ENCODE data around the gene GKN1. TPM values are rescaled to one million over a fixed set of nuclear protein-coding genes. Genes with fewer than 3 reads are reported as not detected.
"Not testable (repeated sequence)": the region's sequence is repeated elsewhere in the genome, so short reads cannot be mapped to it uniquely, and the experiment has no call there.

GKN1 gene
- total and polyA plus RNA-seq, 2 donors, result 1.4 to 11.5 TPM

DNA sequence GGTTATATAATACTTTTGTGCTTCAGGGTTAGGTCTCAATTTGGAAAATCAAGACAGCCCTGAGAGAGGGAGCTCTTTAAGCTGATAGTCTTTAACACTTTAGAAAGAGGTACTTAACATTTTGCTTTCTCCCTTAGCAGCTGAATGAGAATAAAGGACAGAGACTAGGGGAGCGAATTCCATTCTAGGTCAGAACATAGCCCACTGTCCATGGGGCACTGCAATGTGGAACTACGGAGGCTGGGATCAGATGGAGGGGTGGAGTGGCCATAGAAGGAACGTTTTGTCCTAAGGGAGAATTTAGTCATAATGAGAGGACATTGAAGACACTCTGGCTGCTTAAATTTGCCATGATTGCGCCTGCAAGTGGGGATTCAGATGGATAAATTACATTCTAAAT is 22.5 kb upstream of the GKN1 start:
- Histone ChIP-seq H3K27ac (ENCODE audit: low read depth in 1 of 2, low read length in 1 of 2) (no peak overlapping the region), H3K4me1 (ENCODE audit: control insufficient read depth in 2 of 2, insufficient read depth in 2 of 2, low read length in 2 of 2) (no peaks in the 10 kb centered on the region), H3K4me3 (ENCODE audit: low read length in 2 of 2) (no peak overlapping the region), H3K27me3 (ENCODE audit: control insufficient read depth in 2 of 2, insufficient read depth in 1 of 2, low read length in 1 of 2) (no peaks in the 10 kb centered on the region), H3K36me3 (ENCODE audit: control insufficient read depth in 2 of 2, insufficient read depth in 2 of 2, low read length in 1 of 2) (no peaks in the 10 kb centered on the region), H3K9me3 (ENCODE audit: control insufficient read depth in 2 of 2, insufficient read depth in 1 of 2, low read length in 1 of 2) (no peaks in the 10 kb centered on the region)
- DNase-seq (ENCODE audit: low read depth in 6 of 9, low spot score in 9 of 9), result no peak
- WGBS, result 97% methylated on average over 4 of the region's 4 CpGs

DNA sequence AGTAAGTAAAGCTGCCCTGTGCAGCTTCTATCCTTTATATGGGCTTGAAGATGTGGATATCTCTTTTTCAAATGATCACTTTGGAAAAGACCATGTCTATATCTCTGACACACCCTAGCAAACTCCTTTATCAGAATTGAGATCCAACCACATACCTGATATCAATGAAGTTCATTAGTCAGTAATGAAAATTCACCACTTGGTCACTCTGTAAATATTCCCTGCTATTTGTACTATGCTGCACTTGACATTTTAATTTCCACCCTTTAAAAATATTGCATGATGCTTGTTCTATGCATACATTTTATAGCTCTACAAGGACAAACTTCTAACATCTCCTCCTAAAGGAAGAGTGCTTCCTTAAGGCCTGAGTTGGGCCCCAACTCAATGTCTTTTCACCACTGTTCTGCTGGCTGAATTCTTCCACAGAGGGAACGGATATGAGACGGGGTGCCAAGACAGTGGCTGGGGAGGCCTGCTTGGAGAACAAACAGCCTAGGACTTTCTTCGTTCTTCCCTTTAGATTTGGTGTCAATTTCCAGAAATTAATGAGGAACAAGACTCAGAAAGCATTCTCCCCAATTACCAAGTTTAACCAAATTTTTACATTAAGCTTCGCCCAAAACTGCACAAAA is 21.4 kb upstream of the GKN1 start, which contains the start of gene GKN2:
TSS of gene GKN2 (minus strand) at position 7 of the 635 bp plus-strand sequence. CDS start 32 bp downstream, outside the sequence.
- Histone ChIP-seq H3K4me1 (ENCODE audit: control insufficient read depth in 2 of 2, insufficient read depth in 2 of 2, low read length in 2 of 2) (no peaks in the 10 kb centered on the region), H3K9me3 (ENCODE audit: control insufficient read depth in 2 of 2, insufficient read depth in 1 of 2, low read length in 1 of 2) (no peaks in the 10 kb centered on the region), H3K4me3 (ENCODE audit: low read length in 2 of 2) (no peak within 1 kb of the TSS), H3K27ac (ENCODE audit: low read depth in 1 of 2, low read length in 1 of 2) (no peak within 1 kb of the TSS), H3K27me3 (ENCODE audit: control insufficient read depth in 2 of 2, insufficient read depth in 1 of 2, low read length in 1 of 2) (no peaks in the 10 kb centered on the region), H3K36me3 (ENCODE audit: control insufficient read depth in 2 of 2, insufficient read depth in 2 of 2, low read length in 1 of 2) (no peaks in the 10 kb centered on the region)
- 96% methylated on average over 4 of the region's 4 CpGs for WGBS
- DNase-seq (ENCODE audit: low read depth in 6 of 9, low spot score in 9 of 9), result no peak

DNA sequence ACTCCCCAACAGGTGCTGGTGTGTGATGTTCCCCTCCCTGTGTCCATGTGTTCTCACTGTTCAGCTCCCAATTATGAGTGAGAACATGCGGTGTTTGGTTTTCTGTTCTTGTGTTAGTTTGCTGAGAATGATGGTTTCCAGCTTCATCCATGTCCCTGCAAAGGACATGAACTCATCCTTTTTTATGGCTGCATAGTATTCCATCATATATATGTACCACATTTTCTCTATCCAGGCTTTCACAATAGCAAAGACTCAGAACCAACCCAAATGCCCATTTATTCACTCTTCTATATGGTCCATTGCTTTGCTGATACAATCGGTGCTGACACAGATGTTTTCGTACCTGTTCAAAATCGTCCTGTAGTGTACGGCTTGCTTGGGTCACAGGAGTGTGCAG is 19.0 kb upstream of the GKN1 start:
- H3K4me3 ChIP-seq (ENCODE audit: low read length in 2 of 2); DNase-seq (ENCODE audit: low read depth in 6 of 9, low spot score in 9 of 9); H3K27me3 ChIP-seq (ENCODE audit: control insufficient read depth in 2 of 2, insufficient read depth in 1 of 2, low read length in 1 of 2); H3K4me1 ChIP-seq (ENCODE audit: control insufficient read depth in 2 of 2, insufficient read depth in 2 of 2, low read length in 2 of 2); H3K36me3 ChIP-seq (ENCODE audit: control insufficient read depth in 2 of 2, insufficient read depth in 2 of 2, low read length in 1 of 2); H3K9me3 ChIP-seq (ENCODE audit: control insufficient read depth in 2 of 2, insufficient read depth in 1 of 2, low read length in 1 of 2); H3K27ac ChIP-seq (ENCODE audit: low read depth in 1 of 2, low read length in 1 of 2): not testable (repeated sequence)
- WGBS, result over 99% methylated on average over 5 of the region's 5 CpGs

DNA sequence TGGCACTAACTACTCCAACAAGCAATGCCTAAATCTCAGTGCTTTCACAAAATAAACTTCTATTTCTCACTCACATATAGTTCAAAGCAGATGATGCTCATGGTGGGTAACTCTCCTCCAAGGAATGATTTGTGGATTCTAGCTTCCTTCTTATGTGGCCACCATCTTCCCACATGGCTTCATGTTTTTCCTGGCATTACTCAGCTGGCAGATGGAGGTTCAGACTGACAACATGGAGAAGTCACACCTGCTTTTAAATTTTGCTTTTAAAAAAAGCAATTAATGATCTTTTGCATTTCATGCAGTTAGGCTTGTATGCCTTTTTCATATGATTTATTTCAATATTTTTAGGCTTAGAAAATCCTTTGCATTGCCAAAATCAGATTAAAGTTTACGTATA is 15.4 kb upstream of the GKN1 start:
- no peaks in the 10 kb centered on the region for H3K4me1 ChIP-seq (ENCODE audit: control insufficient read depth in 2 of 2, insufficient read depth in 2 of 2, low read length in 2 of 2)
- 98% methylated on average over 1 of the region's 1 CpG for WGBS

DNA sequence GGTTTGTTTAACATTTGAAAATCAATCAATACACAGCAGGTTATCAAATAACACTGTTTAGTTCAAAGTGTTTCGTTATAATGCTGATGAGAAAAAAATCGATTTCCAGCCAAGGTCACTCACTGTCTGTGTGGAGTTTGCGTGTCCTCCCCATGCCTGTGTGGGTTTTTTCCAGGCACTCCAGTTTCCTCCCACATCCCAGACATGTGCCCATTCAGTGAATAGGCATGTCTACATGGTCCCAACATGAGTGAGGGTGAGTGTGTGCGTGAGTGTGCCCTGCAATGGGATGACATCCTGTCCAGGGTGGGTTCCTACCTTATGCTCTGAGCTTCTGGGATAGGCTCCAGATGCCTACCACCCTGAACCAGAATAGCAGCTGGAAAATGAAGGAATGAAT is 13.1 kb upstream of the GKN1 start:
- DNase-seq (ENCODE audit: low read depth in 6 of 9, low spot score in 9 of 9), result no peak
- no peaks in the 10 kb centered on the region for H3K36me3 ChIP-seq (ENCODE audit: control insufficient read depth in 2 of 2, insufficient read depth in 2 of 2, low read length in 1 of 2)
- 97% methylated on average over 4 of the region's 4 CpGs for WGBS

More for the DNA sequence above, 15.4 kb upstream of the GKN1 start:
- no peaks in the 10 kb centered on the region for H3K27me3 ChIP-seq (ENCODE audit: control insufficient read depth in 2 of 2, insufficient read depth in 1 of 2, low read length in 1 of 2)
- DNase-seq (ENCODE audit: low read depth in 6 of 9, low spot score in 9 of 9), result no peak
- no peak overlapping the region for H3K27ac ChIP-seq (ENCODE audit: low read depth in 1 of 2, low read length in 1 of 2)
- H3K9me3 ChIP-seq (ENCODE audit: control insufficient read depth in 2 of 2, insufficient read depth in 1 of 2, low read length in 1 of 2), result no peaks in the 10 kb centered on the region
- no peak overlapping the region for H3K4me3 ChIP-seq (ENCODE audit: low read length in 2 of 2)
- no peaks in the 10 kb centered on the region for H3K36me3 ChIP-seq (ENCODE audit: control insufficient read depth in 2 of 2, insufficient read depth in 2 of 2, low read length in 1 of 2)

DNA sequence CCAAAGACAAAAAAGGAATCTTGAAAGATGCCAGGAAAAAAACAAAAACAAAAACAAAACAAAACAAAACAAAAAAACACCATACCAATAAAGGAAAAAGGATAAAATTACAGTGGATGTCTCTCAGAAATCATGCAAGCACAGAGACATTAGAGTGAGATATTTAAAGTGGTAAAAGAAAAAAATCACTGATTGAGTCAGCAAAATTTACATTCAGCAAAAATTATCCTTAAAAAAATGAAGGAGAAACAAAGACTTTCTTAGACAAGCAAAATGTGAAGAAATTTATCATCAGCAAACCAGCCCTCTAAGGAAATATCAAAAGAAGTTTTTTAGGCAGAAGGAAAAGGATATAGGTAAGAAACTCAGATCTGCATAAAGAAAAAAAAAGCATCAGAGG is 10.2 kb upstream of the GKN1 start:
- no peaks in the 10 kb centered on the region for H3K9me3 ChIP-seq (ENCODE audit: control insufficient read depth in 2 of 2, insufficient read depth in 1 of 2, low read length in 1 of 2)
- H3K4me1 ChIP-seq (ENCODE audit: control insufficient read depth in 2 of 2, insufficient read depth in 2 of 2, low read length in 2 of 2), result no peaks in the 10 kb centered on the region
- H3K27me3 ChIP-seq (ENCODE audit: control insufficient read depth in 2 of 2, insufficient read depth in 1 of 2, low read length in 1 of 2), result no peaks in the 10 kb centered on the region
- H3K4me3 ChIP-seq (ENCODE audit: low read length in 2 of 2), result no peak overlapping the region
- DNase-seq (ENCODE audit: low read depth in 6 of 9, low spot score in 9 of 9), result no peak
- H3K36me3 ChIP-seq (ENCODE audit: control insufficient read depth in 2 of 2, insufficient read depth in 2 of 2, low read length in 1 of 2), result no peaks in the 10 kb centered on the region
- no peak overlapping the region for H3K27ac ChIP-seq (ENCODE audit: low read depth in 1 of 2, low read length in 1 of 2)

More for the DNA sequence above, 13.1 kb upstream of the GKN1 start:
- H3K4me1 ChIP-seq (ENCODE audit: control insufficient read depth in 2 of 2, insufficient read depth in 2 of 2, low read length in 2 of 2), result no peaks in the 10 kb centered on the region
- H3K27ac ChIP-seq (ENCODE audit: low read depth in 1 of 2, low read length in 1 of 2), result no peak overlapping the region
- H3K27me3 ChIP-seq (ENCODE audit: control insufficient read depth in 2 of 2, insufficient read depth in 1 of 2, low read length in 1 of 2), result no peaks in the 10 kb centered on the region
- H3K4me3 ChIP-seq (ENCODE audit: low read length in 2 of 2), result no peak overlapping the region
- no peaks in the 10 kb centered on the region for H3K9me3 ChIP-seq (ENCODE audit: control insufficient read depth in 2 of 2, insufficient read depth in 1 of 2, low read length in 1 of 2)

DNA sequence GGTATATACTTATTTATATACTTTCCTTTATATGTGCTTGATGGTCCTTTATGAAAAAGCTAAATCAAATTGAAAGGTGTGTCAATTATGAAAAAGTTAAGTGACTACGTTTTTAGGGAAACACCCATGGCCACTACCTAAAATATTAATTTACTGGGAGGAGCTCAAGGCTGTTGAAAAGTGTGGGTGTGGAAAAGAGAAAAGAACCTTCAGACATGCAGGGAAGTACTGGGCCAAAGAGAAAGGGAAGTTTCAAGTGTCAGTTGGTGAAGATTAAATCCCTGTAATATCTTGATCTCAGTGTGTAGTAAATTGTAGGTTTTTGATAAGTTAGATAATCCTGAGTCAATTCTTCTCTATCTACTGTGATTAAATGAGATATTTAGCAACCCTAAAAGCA is 6.2 kb upstream of the GKN1 start:
- WGBS, result 91% methylated on average over 1 of the region's 1 CpG

DNA sequence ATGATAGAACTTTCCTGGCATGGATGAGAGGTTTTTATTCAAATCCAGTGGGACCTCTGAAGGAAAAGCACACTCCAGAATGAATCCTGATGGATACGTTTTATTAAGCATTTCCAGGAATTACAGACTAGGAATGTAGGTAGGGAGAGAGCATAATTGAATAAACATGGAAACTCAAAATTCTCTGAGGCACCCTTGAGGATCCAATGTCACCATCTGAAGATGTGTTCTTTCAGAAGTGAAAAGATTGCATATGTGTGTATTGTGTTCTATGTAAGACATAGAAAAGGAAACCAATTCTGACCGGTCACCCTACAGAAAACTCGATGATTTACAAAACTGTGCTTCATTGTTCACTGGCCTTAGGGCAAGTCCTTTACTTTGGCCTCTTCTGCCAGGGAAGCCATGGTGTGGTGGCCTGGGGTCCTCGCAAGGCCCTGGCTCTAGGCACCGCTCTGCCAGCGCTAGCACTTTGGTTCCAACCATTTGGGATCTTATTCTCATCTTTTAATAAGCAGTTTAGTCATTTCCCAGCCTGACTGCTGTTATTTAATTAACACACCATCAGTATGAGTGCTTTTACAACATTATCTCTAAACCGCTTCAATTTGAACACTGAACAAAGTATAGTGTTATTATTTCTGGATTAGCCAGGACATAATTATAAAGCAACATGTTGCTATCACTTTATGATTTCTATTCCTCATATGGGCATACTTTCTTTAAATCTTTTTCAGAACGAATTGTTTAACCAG is 4.5 kb upstream of the GKN1 start:
- no peaks in the 10 kb centered on the region for H3K4me1 ChIP-seq (ENCODE audit: control insufficient read depth in 2 of 2, insufficient read depth in 2 of 2, low read length in 2 of 2)
- DNase-seq (ENCODE audit: low read depth in 6 of 9, low spot score in 9 of 9), result no peak
- WGBS, result 88% methylated on average over 8 of the region's 8 CpGs
- H3K27me3 ChIP-seq (ENCODE audit: control insufficient read depth in 2 of 2, insufficient read depth in 1 of 2, low read length in 1 of 2), result no peaks in the 10 kb centered on the region
- no peak overlapping the region for H3K27ac ChIP-seq (ENCODE audit: low read depth in 1 of 2, low read length in 1 of 2)
- no peaks in the 10 kb centered on the region for H3K9me3 ChIP-seq (ENCODE audit: control insufficient read depth in 2 of 2, insufficient read depth in 1 of 2, low read length in 1 of 2)
- no peaks in the 10 kb centered on the region for H3K36me3 ChIP-seq (ENCODE audit: control insufficient read depth in 2 of 2, insufficient read depth in 2 of 2, low read length in 1 of 2)
- H3K4me3 ChIP-seq (ENCODE audit: low read length in 2 of 2), result no peak overlapping the region

More for the DNA sequence above, 6.2 kb upstream of the GKN1 start:
- no peaks in the 10 kb centered on the region for H3K27me3 ChIP-seq (ENCODE audit: control insufficient read depth in 2 of 2, insufficient read depth in 1 of 2, low read length in 1 of 2)
- H3K36me3 ChIP-seq (ENCODE audit: control insufficient read depth in 2 of 2, insufficient read depth in 2 of 2, low read length in 1 of 2), result no peaks in the 10 kb centered on the region
- no peaks in the 10 kb centered on the region for H3K9me3 ChIP-seq (ENCODE audit: control insufficient read depth in 2 of 2, insufficient read depth in 1 of 2, low read length in 1 of 2)
- H3K4me1 ChIP-seq (ENCODE audit: control insufficient read depth in 2 of 2, insufficient read depth in 2 of 2, low read length in 2 of 2), result no peaks in the 10 kb centered on the region
- no peak for DNase-seq (ENCODE audit: low read depth in 6 of 9, low spot score in 9 of 9)
- no peak overlapping the region for H3K27ac ChIP-seq (ENCODE audit: low read depth in 1 of 2, low read length in 1 of 2)
- H3K4me3 ChIP-seq (ENCODE audit: low read length in 2 of 2), result no peak overlapping the region

DNA sequence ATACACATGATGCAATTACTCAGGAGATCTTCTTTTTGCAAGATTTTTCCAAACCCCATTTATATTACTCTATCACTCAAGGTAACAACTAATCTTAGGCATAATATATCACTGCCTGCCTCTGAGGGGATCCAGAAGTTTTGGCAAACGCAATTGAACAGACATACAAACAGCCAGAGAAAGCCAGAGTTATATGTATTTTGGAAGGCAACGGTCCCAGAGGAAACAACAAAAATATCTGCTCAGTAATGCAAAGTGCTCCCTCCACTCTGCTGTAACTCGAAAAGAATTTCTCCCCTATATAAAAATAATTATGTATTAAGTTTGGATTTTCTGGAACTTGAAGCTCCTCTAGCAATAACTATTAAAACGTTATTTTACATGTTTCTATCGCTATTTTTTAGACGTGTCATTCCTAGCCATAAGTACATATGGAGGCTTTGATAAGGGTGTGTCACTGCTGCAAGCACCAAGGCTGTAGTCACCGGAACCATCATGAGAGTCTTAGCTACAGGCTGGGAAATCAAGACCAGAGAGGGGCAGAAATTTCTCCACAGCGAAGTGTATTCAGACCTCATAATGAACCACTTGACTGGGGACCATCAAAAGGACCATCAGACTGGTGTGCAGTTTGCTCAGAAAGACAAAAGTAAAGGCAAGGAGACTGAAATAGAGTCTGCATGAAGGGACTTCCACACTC is 3.7 kb upstream of the GKN1 start:
- Histone ChIP-seq H3K4me1 (ENCODE audit: control insufficient read depth in 2 of 2, insufficient read depth in 2 of 2, low read length in 2 of 2) (no peaks in the 10 kb centered on the region), H3K27ac (ENCODE audit: low read depth in 1 of 2, low read length in 1 of 2) (no peak overlapping the region), H3K27me3 (ENCODE audit: control insufficient read depth in 2 of 2, insufficient read depth in 1 of 2, low read length in 1 of 2) (no peaks in the 10 kb centered on the region), H3K36me3 (ENCODE audit: control insufficient read depth in 2 of 2, insufficient read depth in 2 of 2, low read length in 1 of 2) (no peaks in the 10 kb centered on the region), H3K4me3 (ENCODE audit: low read length in 2 of 2) (no peak overlapping the region), H3K9me3 (ENCODE audit: control insufficient read depth in 2 of 2, insufficient read depth in 1 of 2, low read length in 1 of 2) (no peaks in the 10 kb centered on the region)
- DNase-seq (ENCODE audit: low read depth in 6 of 9, low spot score in 9 of 9), result no peak
- WGBS, result 97% methylated on average over 8 of the region's 8 CpGs
